Dedifferentiated amniotic fluid mesenchymal stem cell (primary cell): ENCODE data around the gene TMPRSS4.
"Not testable (repeated sequence)": the region's sequence is repeated elsewhere in the genome, so short reads cannot be mapped to it uniquely, and the experiment has no call there.

Source experiments
- DNase-seq: peaks from one replicate; pipeline ENCODE4 v3.0.0-alpha.2; 2016; ENCODE audit errors: extremely low spot score

Gene TMPRSS4

DNA sequence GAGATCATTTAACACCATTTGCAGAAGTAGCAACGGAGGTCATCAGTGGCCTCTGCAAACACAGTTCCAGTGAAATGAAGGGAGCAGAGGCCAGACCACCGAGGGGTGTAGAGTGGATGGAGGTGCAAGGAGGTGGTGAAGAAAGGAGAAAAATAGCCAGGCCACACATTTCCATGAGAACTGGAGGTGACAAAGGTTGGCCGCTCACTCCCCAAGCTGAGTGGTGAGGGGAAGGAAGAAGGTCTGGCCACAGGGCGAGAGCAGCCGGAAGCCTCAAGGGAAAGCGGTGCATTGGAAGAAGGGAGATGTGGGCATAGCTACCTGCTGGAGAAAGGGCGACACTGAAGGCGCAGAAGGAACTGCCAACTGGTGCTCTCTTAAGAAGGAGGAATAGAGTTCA, 20.1 kb upstream of the TMPRSS4 start:
- DNase-seq: no peak

DNA sequence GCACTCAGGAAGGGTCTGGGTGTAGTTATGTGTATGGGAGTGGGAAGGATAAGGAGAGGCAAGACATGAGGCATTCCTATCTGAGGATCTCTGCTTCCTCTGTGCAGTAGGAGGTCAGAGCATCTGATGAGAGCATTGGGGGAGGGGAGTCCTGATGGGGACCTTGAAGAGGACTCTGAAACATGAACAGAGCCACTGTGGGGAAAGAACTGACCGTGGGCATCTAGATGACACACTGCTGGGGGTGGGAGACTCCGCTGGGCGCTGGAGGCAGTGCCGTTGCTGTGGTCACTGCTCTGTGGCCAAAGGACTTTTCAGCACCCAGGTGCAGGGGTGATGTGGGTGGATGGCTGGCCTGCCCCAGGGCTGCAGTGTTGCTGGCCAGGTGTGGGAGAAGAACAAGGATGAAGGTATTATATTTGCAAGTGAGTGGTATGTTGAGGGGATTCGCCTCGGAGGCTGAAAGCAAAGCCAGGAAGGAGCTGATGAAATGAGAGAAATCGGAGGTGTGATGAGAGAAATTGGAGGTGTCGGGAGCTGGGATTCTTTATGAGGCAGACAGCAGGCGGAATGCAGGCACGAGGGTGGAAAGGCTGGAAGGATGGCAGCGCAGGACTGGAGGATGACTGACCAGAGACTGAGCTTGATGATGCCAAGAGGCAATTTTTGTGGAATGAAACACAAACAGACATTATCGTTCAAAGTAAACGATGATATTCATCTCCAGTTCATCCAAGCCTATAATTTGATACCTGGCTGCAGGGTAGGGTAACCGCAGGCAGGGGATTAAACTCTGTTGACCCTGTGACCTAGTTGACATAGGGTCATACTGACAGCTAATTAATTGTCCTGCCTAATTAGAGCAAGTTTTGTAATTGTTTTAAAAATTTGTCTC, 19.4 kb upstream of the TMPRSS4 start:
- no peak for DNase-seq

DNA sequence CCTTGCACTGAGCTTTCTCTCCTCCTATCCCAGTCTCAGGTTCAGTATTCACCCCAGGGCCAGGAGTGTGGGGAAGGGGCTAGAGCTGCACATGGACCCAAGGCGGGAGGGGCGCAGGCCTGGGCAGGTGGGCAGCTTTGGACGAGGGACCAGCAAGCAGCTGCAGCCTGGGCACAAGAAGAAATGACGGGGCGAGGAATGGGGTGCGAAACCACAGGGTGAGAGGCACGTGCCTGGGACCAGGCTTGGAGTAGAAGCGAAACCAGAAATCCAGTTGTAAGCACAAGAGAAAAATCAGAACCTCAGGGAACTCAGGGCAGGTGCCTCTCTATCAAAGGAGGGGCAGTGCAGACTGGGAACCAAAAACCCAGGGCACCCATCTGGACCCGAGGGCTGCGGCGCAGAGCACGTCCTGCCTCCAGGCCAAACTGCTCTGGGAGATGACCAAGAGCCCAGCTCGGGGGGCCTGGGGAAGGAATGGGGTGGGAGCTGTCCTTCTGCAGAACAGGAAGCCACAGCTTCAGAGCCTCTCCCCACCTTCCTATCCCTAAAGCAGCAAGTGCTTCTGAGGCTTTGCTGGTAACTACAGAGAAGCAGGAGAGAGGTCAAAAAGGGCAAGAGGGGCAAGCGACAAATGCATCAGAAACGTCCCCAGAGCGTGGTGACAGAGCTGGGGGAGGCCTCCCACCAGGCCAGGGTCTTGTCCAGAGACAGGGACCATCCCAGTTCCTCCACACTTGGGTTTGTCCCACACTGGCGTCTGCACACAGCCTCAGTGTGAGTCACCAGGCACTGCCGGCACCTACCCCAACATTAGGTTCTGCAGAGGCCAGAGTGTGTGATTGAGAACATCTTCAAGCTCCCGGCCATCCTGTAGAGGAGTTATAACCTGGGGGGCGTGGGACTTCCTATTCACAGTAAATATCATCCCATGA, 18.3 kb upstream of the TMPRSS4 start:
- DNase-seq: no peak

DNA sequence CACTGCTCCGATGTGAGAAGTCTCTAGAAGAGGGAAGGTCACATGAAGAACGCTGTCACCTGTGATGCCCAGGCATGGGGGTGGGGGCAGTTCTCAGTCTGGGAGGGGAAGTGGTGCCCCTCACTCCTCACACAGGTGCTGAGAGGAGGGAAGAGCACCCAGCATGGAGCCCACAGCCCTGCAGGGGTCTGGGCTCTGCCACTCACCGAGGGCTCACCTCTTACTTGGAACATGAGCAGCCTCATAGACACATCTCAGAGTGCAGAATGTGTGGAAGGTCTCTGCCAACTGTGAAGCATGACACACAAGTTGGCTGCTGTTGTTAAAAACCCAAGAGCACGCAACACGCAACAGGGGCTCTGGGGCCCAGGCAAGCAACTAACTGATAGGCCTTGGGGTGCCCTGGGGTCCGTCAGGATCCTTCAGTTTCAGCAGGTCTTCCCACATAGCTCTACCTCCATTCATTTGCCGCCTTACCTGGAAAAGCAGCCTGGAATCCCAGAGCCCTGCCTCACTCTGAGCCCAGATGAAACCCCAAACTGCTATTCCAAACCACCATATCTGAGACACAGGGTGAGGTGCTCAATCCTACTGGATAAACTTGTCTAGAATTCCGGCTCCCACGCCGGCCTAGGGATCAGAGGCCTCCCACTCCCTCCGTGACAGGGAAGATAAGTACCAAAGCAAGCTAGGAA, 17.5 kb upstream of the TMPRSS4 start:
- DNase-seq: no peak

DNA sequence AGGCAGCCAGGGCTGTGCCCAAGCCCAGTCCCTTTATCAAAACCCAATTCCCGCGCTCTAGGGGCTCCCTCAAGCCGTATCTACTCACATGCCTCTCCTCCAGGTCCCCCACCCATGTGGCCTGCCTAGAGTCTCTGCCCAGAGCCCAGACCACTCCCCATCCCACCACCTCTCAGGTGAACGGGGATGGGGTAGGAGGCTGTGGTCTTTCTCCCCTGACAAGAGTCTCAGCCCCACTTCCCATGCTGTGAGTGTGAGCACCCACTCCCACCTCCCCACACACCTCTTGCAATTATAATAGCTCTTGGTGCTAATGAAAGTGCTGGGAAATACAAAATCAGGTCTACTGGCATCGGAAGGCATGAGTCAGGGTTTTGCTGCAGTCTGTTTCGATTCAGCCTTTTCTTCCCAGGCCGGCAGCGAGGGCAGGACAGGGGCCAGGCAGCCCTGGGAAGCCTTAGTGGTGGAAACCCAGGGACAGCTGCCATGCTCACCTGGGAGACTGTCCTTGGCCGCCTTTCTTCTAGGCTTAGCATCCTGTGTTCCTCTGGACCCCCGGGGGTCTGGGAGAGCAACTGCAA, 16.7 kb upstream of the TMPRSS4 start:
- no peak for DNase-seq

DNA sequence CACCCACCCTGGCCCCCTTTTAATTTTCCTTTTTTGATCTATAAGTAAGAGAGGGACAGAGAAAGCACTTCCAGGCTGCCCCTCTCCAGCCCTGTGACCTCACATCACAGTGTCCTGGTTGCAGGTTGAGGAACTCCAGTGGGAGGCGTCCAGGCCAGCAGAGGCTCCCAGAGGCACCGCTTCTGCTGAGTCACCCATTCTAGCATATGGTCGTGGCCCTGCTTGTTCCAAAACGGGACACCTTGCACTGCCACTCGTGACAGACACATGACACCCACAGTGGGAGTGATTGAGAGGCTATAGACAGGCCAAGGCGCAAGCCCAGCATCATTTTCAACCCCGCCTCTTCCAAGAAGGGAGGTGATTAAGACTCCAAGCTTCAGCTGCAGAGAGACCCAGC, 16.0 kb upstream of the TMPRSS4 start:
- no peak for DNase-seq

- DNase-seq: no peak
Measured at GRCh38 chr11:118061586-118062125, 15.2 kb upstream of the TMPRSS4 start.

DNA sequence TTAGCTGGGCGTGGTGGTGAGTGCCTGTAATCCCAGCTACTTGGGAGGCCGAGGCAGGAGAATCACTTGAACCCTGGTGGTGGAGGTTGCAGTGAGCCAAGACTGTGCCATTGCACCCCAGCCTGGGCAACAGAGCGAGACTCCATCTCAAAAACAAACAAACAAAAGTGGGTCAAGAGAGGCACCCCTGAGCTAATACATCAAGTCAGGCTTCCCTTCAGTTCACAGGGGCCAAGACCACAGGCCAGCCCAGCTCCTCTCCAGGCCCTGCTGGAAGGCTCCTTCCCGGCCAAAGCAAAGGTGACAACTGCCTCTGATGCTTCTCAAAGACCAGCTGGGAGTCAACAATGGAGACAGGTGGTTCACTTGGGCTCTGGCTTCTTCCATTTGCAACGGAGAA, 14.7 kb upstream of the TMPRSS4 start:
- not testable (repeated sequence) for DNase-seq

DNA sequence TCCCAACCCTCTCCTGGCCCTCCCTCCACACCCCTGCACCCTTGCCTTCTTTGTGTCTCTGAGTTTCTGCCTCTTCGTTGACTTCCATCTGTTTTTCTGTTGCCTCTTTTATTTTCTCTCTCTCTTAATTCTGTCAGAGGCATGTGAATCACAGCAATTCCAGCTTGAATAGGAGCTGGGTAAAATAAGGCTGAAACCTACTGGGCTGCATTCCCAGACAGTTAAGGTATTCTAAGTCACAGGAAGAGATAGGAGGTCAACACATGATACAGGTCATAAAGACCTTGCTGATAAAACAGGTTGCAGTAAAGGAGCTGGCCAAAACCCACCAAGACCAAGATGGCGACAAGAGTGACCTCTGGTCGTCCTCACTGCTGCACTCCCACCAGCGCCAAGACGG, 14.2 kb upstream of the TMPRSS4 start:
- DNase-seq: not testable (repeated sequence)

DNA sequence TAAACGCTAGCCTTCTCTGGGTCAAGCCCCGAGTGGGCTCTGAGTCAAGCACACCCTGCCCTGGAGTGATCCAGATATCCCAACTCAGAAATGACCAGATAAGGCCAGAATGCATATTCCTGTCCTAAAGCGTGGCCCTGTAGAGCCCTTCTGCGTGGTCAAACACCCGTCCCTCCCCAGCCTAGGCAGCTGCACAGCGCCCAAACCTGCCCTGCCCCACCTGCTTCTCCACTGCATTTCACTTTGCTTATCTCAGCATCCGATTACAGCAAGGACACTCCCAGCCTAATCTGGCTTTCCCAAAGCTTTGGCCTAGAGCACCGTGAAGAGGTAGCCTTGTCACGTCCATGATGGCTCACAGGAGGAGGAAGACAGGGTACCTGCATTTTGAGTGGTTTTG, 11.9 kb upstream of the TMPRSS4 start:
- DNase-seq: no peak

DNA sequence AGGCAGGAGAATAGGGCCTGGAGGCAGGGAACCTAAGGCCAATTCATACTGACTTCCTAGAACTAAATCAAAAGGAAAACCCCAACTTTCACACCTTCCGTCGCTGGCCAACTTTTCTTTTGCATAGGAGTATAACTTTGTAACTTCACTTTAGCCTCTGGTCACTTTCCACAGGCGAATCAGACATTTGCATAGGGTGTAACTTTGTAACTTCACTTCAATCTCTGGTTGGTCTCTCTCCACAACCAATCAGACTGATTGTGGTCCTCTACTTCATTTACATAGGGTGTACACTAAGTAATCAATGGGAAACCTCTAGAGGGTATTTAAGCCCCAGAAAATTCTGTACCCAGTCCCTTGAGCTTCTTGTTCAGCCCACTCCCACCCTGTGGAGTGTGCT, 11.5 kb upstream of the TMPRSS4 start:
- DNase-seq: no peak

DNA sequence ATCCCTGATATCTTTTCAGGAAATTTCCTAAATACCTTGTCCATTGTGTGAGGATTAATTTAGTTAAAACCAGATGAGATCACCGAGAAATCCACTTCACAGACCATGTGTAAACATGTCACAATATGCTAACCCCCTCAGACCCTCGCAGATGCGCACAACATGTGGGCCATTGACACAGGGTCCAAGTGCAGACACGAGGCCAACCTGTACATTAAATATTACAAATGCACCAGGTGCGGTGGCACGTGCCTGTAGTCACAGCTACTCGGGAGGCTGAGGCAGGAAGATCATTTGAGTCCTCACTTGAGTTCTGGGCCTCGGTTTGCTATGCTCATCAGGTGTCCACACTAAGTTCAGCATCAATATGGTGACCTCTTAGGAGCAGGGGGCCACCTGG, 9.9 kb upstream of the TMPRSS4 start:
- no peak for DNase-seq

DNA sequence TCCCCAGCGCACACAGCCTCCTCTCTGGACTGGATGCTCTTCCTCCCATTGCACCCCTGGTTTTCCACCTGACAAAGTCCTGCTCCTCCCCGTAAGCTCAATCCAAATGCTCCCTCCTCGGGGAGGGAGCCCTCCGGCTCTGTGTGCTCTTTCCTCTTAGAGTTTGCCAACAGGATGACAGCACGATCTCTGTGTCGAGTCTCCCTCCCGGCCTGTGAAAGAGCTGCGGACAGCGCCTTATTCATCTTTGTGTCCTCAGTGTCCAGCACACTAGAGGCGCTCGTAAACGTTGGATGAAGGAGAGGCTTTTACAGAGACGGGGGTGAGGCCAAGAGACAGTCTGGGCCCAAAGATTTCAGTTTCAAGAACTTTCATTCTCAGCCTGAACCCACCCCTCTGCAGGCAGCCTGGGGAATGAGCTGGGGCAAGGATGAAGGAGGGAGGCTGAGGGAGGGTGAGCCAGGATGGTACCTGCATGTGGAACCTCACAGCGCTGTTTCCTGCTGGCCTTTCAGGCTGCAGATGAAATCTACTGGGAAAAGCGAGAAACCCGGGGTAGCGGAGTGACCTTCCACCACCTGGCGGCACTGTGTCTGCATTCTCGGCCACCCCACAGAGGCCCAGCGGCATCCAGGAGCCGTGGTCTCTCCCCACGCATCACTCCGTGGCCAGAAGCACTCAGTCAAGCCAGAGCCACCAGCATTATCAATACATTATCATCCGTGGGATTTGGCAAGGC, 8.5 kb upstream of the TMPRSS4 start:
- no peak for DNase-seq

DNA sequence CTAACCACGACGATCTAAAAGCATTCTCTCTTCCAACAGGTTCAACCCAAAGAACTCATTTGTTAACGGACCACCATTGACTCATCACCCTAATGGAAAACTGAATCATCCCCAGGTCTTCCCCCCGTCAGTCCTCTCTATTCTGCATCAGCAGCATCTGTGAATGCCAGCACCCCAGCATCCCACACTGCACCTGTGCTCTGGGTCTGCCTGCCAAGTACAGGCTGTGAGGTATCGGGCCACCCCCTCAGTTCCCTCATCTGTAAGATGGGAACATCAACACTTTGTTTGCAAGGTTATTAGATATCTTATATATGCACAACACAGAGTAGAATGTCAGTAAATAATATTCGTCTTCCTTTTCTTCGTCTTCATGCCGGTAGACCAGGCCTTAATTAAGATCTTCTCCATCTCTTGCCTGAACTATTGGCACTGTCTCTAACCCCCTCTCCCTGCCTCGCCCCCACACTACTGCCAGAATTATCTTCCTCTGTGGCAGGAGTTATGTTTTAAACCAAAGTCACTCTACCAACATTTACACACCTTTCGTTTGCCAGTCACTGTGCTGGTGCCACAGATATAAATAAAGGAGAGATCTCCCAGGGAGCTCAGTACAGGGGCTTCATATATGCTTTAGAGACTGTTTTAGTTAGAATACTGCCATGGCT, 7.8 kb upstream of the TMPRSS4 start:
- no peak for DNase-seq

- DNase-seq: no peak
Measured at GRCh38 chr11:118071416-118072030, 5.4 kb upstream of the TMPRSS4 start.

GRCh38 chr11:118073554-118073953, 3.3 kb upstream of the TMPRSS4 start:
- DNase-seq: no peak

GRCh38 chr11:118074091-118074685, 2.7 kb upstream of the TMPRSS4 start:
- no peak for DNase-seq

DNA sequence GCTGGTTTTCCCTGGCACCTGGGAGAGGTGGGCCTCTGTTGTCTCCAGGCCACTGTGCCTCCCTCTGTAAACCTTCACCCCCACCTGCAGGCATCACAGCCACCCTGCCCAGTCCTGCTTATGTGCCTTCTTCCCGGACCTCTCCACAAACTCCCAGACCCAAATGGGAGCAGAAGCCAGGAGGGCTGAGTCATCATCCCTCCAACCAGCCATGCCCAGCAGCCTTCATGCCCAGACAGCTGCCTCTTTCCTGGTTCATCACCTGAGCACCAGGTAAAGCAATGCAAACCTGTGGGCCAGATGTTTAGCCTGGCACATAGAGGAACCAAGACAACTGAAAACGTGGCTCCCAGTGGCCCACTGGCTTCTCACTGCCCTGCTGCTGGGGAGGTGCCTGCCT, 2.1 kb upstream of the TMPRSS4 start:
- no peak for DNase-seq

- DNase-seq: no peak
Measured at GRCh38 chr11:118078911-118079411, 2.1 kb downstream of the TMPRSS4 start.
